GM12892 (cell line): Measurements from ENCODE around the gene CHD2.

ENCODE experiments used
- POLR2A ChIP-seq: IDR thresholded peaks from 2 replicates; pipeline ENCODE4 v1.6.1; 2011; ENCODE audit warnings: low read depth, low read length, control low read depth
- POLR2AphosphoS5 ChIP-seq: IDR thresholded peaks from 2 replicates; pipeline ENCODE4 v1.6.1; 2011; ENCODE audit warnings: low read depth, low read length, control low read depth
- TAF1 ChIP-seq: IDR thresholded peaks from 2 replicates; pipeline ENCODE4 v1.6.1; 2011; ENCODE audit warnings: low read depth, mild to moderate bottlenecking, control low read depth, low read length, borderline replicate concordance

DNA sequence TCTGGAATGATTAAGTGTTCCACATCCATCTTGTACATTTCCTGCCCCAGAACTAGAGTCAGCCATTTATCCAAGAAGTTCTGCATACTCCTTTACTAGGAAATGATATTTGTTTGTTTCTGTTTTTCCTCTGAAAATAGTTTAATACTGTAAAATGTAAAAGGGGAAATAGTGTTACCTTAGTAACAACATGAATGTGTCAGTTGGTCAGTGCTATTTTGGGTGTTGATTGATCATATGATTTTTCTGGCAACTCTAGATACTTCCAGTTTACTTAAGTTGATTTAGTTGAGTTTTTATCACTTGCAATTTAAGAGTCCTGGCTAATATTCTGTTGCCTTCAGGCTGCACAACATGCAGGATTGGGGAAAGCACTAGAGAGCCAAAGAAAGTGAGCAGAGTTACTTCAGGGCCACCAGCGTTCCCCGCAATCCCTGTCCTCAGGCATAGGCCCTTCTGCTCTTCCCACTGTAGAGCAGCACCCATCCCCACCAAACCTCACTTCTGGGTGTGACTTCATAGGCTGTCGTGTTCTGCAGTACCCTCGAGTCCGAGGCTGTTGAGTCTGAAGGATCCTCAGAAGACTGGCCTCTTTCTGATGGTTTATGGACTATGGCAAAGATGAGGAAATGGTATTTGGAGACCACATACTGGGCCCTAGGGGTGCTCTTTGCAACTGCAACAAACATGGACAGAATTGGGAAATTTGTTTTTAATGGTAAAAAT, 69.0 kb downstream of the CHD2 start:
- no peak for TF ChIP-seq POLR2AphosphoS5
- TF ChIP-seq POLR2A = no peak
- TF ChIP-seq TAF1 = no peak
